ENCODE measurements around the gene GABRQ. TPM values are rescaled to one million over a fixed set of nuclear protein-coding genes. Genes with fewer than 3 reads are reported as not detected.
"Not testable (repeated sequence)": the region's sequence is repeated elsewhere in the genome, so short reads cannot be mapped to it uniquely, and the experiment has no call there.

GABRQ gene
- total RNA-seq, 4 donors from 2014 or later, result not detected

DNA sequence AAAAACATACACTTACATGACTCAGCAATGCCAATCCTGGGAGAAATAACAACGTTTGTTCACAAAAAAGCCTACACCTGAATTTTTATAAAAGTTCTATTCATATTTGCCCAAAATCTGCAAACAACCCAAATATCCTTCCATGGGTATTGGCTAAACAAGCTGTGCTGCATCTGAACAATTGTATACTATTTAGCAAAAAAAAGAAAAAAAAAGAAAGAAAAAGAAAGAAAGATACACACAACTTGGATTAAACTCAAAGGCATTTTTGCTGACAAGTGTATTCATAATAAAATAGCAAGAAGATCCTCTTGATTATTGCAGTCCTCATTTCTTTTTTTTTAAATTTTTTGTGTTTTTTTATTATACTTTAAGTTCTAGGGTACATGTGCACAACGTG, 36.4 kb downstream of the GABRQ start:
- Histone ChIP-seq H3K4me3 (no peak overlapping the region), H3K27ac (no peak overlapping the region), H3K27me3 (no peaks in the 10 kb centered on the region), H3K4me1 (no peaks in the 10 kb centered on the region), H3K9me3 (no peaks in the 10 kb centered on the region), H3K36me3 (no peaks in the 10 kb centered on the region)
- ATAC-seq (no peak), DNase-seq (no peak)
- in situ Hi-C loops (cut with MboI; ENCODE audit: low sequenced_read_pairs in 4 of 4) (no loop called here), intact Hi-C loops (cut with DNase I; ENCODE audit: low total_unique reads) (no loop called here)
- TF ChIP-seq, protein P1, sequence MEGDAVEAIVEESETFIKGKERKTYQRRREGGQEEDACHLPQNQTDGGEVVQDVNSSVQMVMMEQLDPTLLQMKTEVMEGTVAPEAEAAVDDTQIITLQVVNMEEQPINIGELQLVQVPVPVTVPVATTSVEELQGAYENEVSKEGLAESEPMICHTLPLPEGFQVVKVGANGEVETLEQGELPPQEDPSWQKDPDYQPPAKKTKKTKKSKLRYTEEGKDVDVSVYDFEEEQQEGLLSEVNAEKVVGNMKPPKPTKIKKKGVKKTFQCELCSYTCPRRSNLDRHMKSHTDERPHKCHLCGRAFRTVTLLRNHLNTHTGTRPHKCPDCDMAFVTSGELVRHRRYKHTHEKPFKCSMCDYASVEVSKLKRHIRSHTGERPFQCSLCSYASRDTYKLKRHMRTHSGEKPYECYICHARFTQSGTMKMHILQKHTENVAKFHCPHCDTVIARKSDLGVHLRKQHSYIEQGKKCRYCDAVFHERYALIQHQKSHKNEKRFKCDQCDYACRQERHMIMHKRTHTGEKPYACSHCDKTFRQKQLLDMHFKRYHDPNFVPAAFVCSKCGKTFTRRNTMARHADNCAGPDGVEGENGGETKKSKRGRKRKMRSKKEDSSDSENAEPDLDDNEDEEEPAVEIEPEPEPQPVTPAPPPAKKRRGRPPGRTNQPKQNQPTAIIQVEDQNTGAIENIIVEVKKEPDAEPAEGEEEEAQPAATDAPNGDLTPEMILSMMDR (IDR thresholded peaks at IDR 0.05 in 4 of 5, conservative IDR thresholded peaks at IDR 0.05 in 1 of 5), result no peak
- no peak for TF ChIP-seq POLR2A (IDR thresholded peaks at IDR 0.05)

DNA sequence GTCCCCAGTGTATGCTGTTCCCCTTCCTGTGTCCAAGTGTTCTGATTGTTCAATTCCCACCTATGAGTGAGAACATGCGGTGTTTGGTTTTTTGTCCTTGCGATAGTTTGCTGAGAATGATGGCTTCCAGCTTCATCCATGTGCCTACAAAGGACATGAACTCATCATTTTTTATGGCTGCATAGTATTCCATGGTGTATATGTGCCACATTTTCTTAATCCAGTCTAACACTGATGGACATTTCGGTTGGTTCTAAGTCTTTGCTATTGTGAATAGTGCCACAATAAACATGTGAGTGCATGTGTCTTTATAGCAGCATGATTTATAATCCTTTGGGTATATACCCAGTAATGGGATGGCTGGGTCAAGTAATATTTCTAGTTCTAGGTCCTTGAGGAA, 37.0 kb downstream of the GABRQ start:
- intact Hi-C loops (cut with DNase I; ENCODE audit: low total_unique reads); H3K4me1 ChIP-seq; H3K9me3 ChIP-seq; H3K27ac ChIP-seq; in situ Hi-C loops (cut with MboI; ENCODE audit: low sequenced_read_pairs in 4 of 4); H3K27me3 ChIP-seq; ATAC-seq; DNase-seq; H3K4me3 ChIP-seq; H3K36me3 ChIP-seq: not testable (repeated sequence)

DNA sequence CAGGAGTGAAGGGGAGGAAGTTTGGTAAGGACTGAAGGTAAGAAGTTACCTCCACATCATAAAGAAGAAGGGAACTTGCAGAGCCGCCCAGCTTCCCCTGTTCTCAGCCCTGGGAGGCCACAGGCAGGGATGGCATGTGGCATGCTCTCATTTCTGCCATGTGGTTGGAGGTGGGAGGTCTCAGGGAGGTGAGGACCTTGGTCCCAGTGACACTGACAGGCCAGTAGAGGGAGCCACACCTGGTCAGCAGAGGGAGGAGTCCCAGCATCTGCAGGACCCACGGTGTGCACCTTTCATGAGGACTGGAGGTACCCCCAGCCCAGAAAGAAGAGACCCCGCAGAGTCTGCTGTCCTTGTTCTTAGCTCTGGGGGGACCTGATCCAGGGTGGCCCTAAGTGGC, 43.3 kb downstream of the GABRQ start:
- DNase-seq; H3K27me3 ChIP-seq; ATAC-seq; H3K4me1 ChIP-seq; H3K4me3 ChIP-seq; H3K9me3 ChIP-seq; in situ Hi-C loops (cut with MboI; ENCODE audit: low sequenced_read_pairs in 4 of 4); H3K27ac ChIP-seq; intact Hi-C loops (cut with DNase I; ENCODE audit: low total_unique reads); H3K36me3 ChIP-seq: not testable (repeated sequence)

DNA sequence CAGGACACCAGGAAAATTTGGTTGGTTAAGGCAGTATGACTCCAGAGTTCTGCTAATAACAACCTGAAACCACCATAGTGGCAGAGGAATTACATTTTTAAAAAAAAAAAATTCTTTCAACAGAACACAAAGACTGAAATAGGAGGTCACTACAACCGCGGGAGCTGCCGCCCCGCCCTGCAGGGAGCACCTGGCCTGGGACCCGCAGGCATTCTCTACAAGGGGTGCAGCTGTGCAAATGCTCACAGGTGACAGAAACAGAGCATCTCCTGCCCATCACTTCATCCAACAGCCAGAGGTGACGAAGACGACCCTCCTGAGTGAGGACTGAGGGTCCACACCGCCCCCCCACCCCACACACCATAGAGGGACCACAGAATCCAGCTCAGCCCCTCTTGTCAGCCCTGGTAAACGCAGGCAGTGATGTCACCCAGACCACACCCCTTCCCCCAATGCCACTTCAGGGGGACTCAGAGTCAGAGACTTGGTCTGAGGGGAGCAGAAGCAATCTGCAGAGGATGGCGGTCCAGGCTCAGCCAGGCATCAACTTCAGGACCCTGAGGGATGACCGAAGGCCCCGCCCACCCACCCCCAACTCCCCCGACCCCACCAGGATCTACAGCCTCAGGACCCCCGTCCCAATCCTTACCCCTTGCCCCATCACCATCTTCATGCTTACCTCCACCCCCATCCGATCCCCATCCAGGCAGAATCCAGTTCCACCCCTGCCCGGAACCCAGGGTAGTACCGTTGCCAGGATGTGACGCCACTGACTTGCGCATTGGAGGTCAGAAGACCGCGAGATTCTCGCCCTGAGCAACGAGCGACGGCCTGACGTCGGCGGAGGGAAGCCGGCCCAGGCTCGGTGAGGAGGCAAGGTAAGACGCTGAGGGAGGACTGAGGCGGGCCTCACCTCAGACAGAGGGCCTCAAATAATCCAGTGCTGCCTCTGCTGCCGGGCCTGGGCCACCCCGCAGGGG, 60.5 kb downstream of the GABRQ start, which contains the start of gene MAGEA3:
TSS of gene MAGEA3 (plus strand) at position 843 of the 980 bp plus-strand sequence. CDS start 2,039 bp downstream, outside the sequence.
- H3K4me1 ChIP-seq; ATAC-seq; H3K36me3 ChIP-seq; H3K4me3 ChIP-seq; intact Hi-C loops (cut with DNase I; ENCODE audit: low total_unique reads); DNase-seq; H3K9me3 ChIP-seq; H3K27me3 ChIP-seq; H3K27ac ChIP-seq; in situ Hi-C loops (cut with MboI; ENCODE audit: low sequenced_read_pairs in 4 of 4): not testable (repeated sequence)

DNA sequence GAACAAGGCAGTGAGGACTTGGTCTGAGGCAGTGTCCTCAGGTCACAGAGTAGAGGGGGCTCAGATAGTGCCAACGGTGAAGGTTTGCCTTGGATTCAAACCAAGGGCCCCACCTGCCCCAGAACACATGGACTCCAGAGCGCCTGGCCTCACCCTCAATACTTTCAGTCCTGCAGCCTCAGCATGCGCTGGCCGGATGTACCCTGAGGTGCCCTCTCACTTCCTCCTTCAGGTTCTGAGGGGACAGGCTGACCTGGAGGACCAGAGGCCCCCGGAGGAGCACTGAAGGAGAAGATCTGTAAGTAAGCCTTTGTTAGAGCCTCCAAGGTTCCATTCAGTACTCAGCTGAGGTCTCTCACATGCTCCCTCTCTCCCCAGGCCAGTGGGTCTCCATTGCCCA, 62.7 kb downstream of the GABRQ start:
- DNase-seq; intact Hi-C loops (cut with DNase I; ENCODE audit: low total_unique reads); H3K4me3 ChIP-seq; H3K9me3 ChIP-seq; H3K4me1 ChIP-seq; ATAC-seq; H3K27ac ChIP-seq; H3K36me3 ChIP-seq; in situ Hi-C loops (cut with MboI; ENCODE audit: low sequenced_read_pairs in 4 of 4); H3K27me3 ChIP-seq: not testable (repeated sequence)

DNA sequence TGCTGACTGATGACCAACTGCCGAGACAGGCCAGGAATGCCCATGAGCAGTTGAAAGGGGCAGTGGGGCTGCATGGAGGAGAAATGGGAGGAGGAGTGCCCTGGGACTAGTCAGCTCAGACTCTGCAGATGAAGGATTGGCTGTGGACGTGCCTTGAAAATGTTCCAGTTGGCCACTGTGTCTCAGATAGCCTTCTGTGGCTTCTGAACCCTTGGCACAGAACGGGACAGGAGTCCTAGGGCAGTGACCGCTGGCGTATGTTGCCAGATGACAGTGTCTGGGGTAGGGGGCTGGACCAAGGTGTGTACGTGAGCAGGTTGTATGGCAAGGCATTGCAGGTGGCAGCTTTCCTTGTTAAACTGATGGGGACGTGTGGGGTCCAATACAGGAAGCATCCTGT, 68.8 kb downstream of the GABRQ start:
- H3K4me3 ChIP-seq; H3K27ac ChIP-seq; ATAC-seq; DNase-seq; in situ Hi-C loops (cut with MboI; ENCODE audit: low sequenced_read_pairs in 4 of 4); H3K9me3 ChIP-seq; H3K36me3 ChIP-seq; intact Hi-C loops (cut with DNase I; ENCODE audit: low total_unique reads); H3K4me1 ChIP-seq; H3K27me3 ChIP-seq: not testable (repeated sequence)

Other genes starting within 250 kb of the GABRQ start
- gene GABRA3, start 186.6 kb upstream of the GABRQ start, total RNA-seq, result not detected
- not detected for gene MAGEA3, start 60.9 kb downstream of the GABRQ start, total RNA-seq
- gene CSAG2, start 71.4 kb downstream of the GABRQ start, total RNA-seq, result not detected
- gene MAGEA2B, start 76.7 kb downstream of the GABRQ start, total RNA-seq, result not detected
- gene CSAG1, start 95.8 kb downstream of the GABRQ start, total RNA-seq, result not detected
- not detected for gene MAGEA12, start 95.9 kb downstream of the GABRQ start, total RNA-seq
- not detected for gene MAGEA2, start 115.9 kb downstream of the GABRQ start, total RNA-seq
- not detected for gene CSAG3, start 121.3 kb downstream of the GABRQ start, total RNA-seq
- gene MAGEA6, start 131.8 kb downstream of the GABRQ start, total RNA-seq, result not detected
- 10 to 100 TPM in 3 of 4 donors, 1 to 10 TPM in 1; 8.1 to 15.7 (median 10.5) TPM for gene CETN2, start 192.9 kb downstream of the GABRQ start, total RNA-seq
- 1 to 10 TPM; 4.6 to 8.8 (median 6.2) TPM for gene NSDHL, start 193.2 kb downstream of the GABRQ start, total RNA-seq

All from gastrocnemius medialis (tissue), 4 donors.